Smooth muscle cell (in vitro differentiated cells): Measurements from ENCODE around the gene B9D1. TPM values are rescaled to one million over a fixed set of nuclear protein-coding genes. Genes with fewer than 3 reads are reported as not detected.

Experiments used
- DNase-seq: peaks from one replicate; lab custom pipeline; 2025; ENCODE audit not compliant: unreplicated experiment; lab: John Stamatoyannopoulos, UW
- H2AFZ ChIP-seq: fragments of 200-600 bp; sonication (generic); 2 replicates; pipeline ENCODE4 v1.6.0; 2016; ENCODE audit warnings: antibody characterized with exemption, low read depth, mild to moderate bottlenecking
- H3F3A ChIP-seq: fragments of 200-600 bp; sonication (generic); 2 replicates; pipeline ENCODE4 v1.6.0; 2017; ENCODE audit warnings: antibody characterized with exemption, low read depth
- H3K27ac ChIP-seq: fragments of 200-600 bp; sonication (generic); 2 replicates; pipeline ENCODE4 v1.5.1; 2016; ENCODE audit warnings: low read depth, mild to moderate bottlenecking
- H3K27me3 ChIP-seq: fragments of 200-600 bp; sonication (generic); 2 replicates; pipeline ENCODE4 v1.6.1; 2016; ENCODE audit warnings: low read depth, mild to moderate bottlenecking
- H3K36me3 ChIP-seq: fragments of 200-600 bp; sonication (generic); 2 replicates; pipeline ENCODE4 v1.5.1; 2016; ENCODE audit warnings: low read depth
- H3K4me1 ChIP-seq: fragments of 200-600 bp; sonication (generic); 2 replicates; pipeline ENCODE4 v1.5.1; 2016; ENCODE audit warnings: low read depth
- H3K4me2 ChIP-seq: fragments of 200-600 bp; sonication (generic); 2 replicates; pipeline ENCODE4 v1.6.0; 2016; ENCODE audit warnings: mild to moderate bottlenecking
- H3K4me3 ChIP-seq: fragments of 200-600 bp; sonication (generic); 2 replicates; pipeline ENCODE4 v1.5.1; 2016; ENCODE audit warnings: mild to moderate bottlenecking
- H3K79me2 ChIP-seq: fragments of 200-600 bp; sonication (generic); 2 replicates; pipeline ENCODE4 v1.6.0; 2016; ENCODE audit warnings: low read depth, mild to moderate bottlenecking
- H3K9ac ChIP-seq: fragments of 200-600 bp; sonication (generic); 2 replicates; pipeline ENCODE4 v1.6.0; 2016; ENCODE audit warnings: low read depth
- H3K9me3 ChIP-seq: fragments of 200-600 bp; sonication (generic); replicated peaks from 2 replicates; pipeline ENCODE4 v1.5.1; 2016; ENCODE audit warnings: low read depth
- H4K20me1 ChIP-seq: fragments of 200-600 bp; sonication (generic); 2 replicates; pipeline ENCODE4 v1.6.0; 2016; ENCODE audit warnings: low read depth
- WGBS: methylation state at CpG from one replicate; pipeline ENCODE4 v1.1.7; 2016; ENCODE audit warnings: low lambda C conversion rate; 5-methylcytosine and 5-hydroxymethylcytosine counted together
- polyA plus RNA-seq: library from polyadenylated mRNA; unstranded; fragments of >200 nt; fragmentation: Nextera tagmentation; extraction: Ambion mirVana; gene quantifications from 2 replicates; pipeline ENCODE4 v1.2.1, GENCODE V29; 2016
- total RNA-seq: library from RNA; depleted of rRNA; stranded (reverse); fragments of >200 nt; gene quantifications from 2 replicates; pipeline ENCODE4 v1.2.3, GENCODE V29; 2014
- TF ChIP-seq, protein P1 (sequence below): fragments of 200-600 bp; sonication (generic); IDR thresholded peaks from 2 replicates; pipeline ENCODE4 v1.5.1; 2017; ENCODE audit warnings: borderline replicate concordance, mild to moderate bottlenecking, antibody characterized with exemption; ENCODE audit not compliant: insufficient read depth, poor library complexity, severe bottlenecking

B9D1 gene
- total and polyA plus RNA-seq, 2 experiments from 2014 or later, result 21.9 to 45.5 TPM

DNA sequence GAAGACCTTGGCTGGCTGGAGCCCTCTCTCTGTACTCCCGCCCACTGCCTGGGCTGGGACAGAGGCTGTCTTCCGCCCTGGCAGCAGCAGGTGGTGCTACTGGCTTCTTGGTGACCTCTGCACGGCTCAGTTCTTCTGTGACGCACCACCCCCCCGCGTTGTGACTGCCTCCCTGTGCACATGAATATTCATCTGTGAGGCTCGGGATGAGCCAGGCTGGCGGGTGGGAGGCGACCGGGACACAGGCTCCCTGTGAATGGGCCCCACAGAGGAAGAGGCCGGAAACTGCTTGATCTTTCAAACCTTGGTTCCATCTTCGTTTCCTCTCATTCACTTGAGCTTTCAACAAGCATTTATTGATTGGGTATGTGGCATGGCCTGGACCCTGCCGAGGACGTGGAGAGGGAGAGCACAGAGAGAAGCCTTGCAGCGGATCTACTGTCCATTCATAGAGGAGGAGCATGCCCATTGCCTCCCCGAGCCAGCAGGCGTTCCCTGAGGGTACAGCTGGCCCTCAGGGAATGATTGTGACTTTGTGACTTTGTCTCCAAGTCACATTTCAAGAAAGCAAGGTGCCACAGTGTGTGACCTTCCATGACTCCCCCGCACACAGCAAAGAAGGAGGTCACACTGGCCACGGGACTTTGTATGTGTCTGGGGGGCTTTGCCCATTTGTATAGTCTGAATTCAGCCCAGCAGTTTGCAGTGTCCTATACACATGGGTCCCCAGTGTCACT lies 45.0 kb downstream of the B9D1 start:
- no peak overlapping the region for H2AFZ ChIP-seq
- H3K9me3 ChIP-seq, result no peaks in the 10 kb centered on the region
- H3K4me3 ChIP-seq, result no peak overlapping the region
- no peaks in the 10 kb centered on the region for H3K27me3 ChIP-seq
- no peaks in the 10 kb centered on the region for H3K36me3 ChIP-seq
- no peak overlapping the region for H3K9ac ChIP-seq
- no peak overlapping the region for H3K27ac ChIP-seq
- 52% methylated on average over 19 of the region's 19 CpGs for WGBS
- no peaks in the 10 kb centered on the region for H3K79me2 ChIP-seq
- no peak overlapping the region for H3K4me2 ChIP-seq
- H3F3A ChIP-seq, result no peaks in the 10 kb centered on the region
- peaks cover 9% of the 10 kb centered on the region for H3K4me1 ChIP-seq
- TF ChIP-seq, protein P1, sequence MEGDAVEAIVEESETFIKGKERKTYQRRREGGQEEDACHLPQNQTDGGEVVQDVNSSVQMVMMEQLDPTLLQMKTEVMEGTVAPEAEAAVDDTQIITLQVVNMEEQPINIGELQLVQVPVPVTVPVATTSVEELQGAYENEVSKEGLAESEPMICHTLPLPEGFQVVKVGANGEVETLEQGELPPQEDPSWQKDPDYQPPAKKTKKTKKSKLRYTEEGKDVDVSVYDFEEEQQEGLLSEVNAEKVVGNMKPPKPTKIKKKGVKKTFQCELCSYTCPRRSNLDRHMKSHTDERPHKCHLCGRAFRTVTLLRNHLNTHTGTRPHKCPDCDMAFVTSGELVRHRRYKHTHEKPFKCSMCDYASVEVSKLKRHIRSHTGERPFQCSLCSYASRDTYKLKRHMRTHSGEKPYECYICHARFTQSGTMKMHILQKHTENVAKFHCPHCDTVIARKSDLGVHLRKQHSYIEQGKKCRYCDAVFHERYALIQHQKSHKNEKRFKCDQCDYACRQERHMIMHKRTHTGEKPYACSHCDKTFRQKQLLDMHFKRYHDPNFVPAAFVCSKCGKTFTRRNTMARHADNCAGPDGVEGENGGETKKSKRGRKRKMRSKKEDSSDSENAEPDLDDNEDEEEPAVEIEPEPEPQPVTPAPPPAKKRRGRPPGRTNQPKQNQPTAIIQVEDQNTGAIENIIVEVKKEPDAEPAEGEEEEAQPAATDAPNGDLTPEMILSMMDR, result peak; percentile 34
- no peak for DNase-seq
- H4K20me1 ChIP-seq, result peaks cover 15% of the 10 kb centered on the region

DNA sequence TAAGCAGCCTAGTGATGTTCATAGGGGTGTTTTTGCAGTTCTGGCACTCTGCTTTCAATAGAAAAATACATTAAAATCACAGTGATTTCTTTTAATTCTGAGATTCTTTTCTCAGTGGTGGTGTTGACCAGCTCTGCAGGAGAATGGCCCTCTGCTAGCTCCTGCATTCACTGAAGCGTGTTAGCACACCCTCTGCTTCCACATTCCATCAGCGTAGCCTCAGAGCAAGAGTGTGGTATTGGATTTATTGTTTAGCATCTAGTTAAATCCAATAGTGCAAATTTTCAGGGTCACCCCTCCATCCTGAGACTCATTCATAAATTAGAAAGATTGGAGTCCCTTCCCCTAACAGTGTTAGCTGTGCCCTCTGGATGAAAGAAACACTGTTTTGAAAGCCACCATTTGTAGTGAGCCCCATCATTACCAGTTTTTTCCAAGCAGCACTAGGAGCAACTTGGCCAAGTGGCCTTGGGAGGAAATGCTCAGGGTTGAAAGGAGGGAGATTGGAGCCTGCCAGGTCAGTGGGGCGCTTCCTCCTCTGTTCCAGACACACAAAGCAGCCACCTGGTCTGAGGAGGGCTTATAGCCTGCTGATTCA lies 45.7 kb downstream of the B9D1 start:
- DNase-seq, result no peak
- peaks cover 15% of the 10 kb centered on the region for H4K20me1 ChIP-seq
- TF ChIP-seq, protein P1, result no peak
- no peak overlapping the region for H2AFZ ChIP-seq
- peaks cover 9% of the 10 kb centered on the region for H3K4me1 ChIP-seq
- H3K36me3 ChIP-seq, result no peaks in the 10 kb centered on the region
- 68% methylated on average over 3 of the region's 3 CpGs for WGBS
- no peak overlapping the region for H3K4me3 ChIP-seq
- no peak overlapping the region for H3K9ac ChIP-seq
- H3K9me3 ChIP-seq, result no peaks in the 10 kb centered on the region
- no peak overlapping the region for H3K4me2 ChIP-seq
- no peaks in the 10 kb centered on the region for H3K27me3 ChIP-seq
- peak overlapping the region; percentile 50 for H3K27ac ChIP-seq
- no peaks in the 10 kb centered on the region for H3K79me2 ChIP-seq
- no peaks in the 10 kb centered on the region for H3F3A ChIP-seq

DNA sequence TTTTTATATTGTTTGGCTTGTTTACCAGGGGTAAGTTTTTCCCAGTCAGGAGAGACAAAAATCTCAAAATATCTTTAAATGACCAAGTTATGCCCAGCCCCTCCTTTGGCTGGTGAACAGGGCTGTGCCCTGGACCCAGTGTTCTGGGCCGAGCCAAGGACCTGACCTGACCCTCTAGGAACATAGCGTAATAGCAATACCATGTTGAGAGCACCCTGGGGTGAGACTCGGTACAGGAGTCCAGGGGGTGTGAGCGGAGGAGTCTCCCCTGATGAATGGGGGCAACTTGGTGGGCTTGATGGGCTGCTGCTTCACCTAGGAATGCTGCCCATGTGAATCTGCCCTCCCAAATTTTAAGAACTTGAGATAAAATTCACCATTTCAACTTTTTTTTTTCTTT lies 47.4 kb downstream of the B9D1 start:
- H3K4me1 ChIP-seq, result peaks cover 9% of the 10 kb centered on the region
- H3K9me3 ChIP-seq, result no peaks in the 10 kb centered on the region
- peak overlapping the region; percentile 30 for H3K27ac ChIP-seq
- H3K4me3 ChIP-seq, result no peak overlapping the region
- H3K4me2 ChIP-seq, result no peak overlapping the region
- H3K36me3 ChIP-seq, result no peaks in the 10 kb centered on the region
- H3F3A ChIP-seq, result no peaks in the 10 kb centered on the region
- no peak for DNase-seq
- 100% methylated on average over 4 of the region's 4 CpGs for WGBS
- TF ChIP-seq, protein P1, result no peak
- no peaks in the 10 kb centered on the region for H3K27me3 ChIP-seq
- no peaks in the 10 kb centered on the region for H3K79me2 ChIP-seq
- peaks cover 21% of the 10 kb centered on the region for H4K20me1 ChIP-seq
- H2AFZ ChIP-seq, result no peak overlapping the region
- no peak overlapping the region for H3K9ac ChIP-seq
